A549 (cell line): Measurements from ENCODE around the gene ITM2C. TPM values are rescaled to one million over a fixed set of nuclear protein-coding genes. Genes with fewer than 3 reads are reported as not detected.

ENCODE experiments used
- ATAC-seq, 2 experiments: fragments of 200-7000 bp in 1 of 2; fragments of >200 bp in 1 of 2; cut with Nextera tagmentation in 1 of 2; cut with Tn5 transposase in 1 of 2; 3 replicates each; pipeline versions ENCODE4 v1.8.0 to v1.9.1; 2018 to 2020; ENCODE audit warnings: mild to moderate bottlenecking in 1 of 2, moderate library complexity in 1 of 2
- CTCF ChIA-PET: fragments of 300-600 bp; sonication (Branson Sonifier 250); formaldehyde crosslinking; extraction: SDS; loops from one replicate; lab custom pipeline; 2021; ENCODE audit warnings: antibody characterized with exemption, inconsistent platforms; lab: Yijun Ruan, JAX
- POLR2A ChIA-PET: fragments of 350-600 bp; formaldehyde crosslinking; extraction: SDS; loops from one replicate; lab custom pipeline; 2021; ENCODE audit warnings: antibody characterized with exemption, inconsistent platforms; lab: Yijun Ruan, JAX
- DNase-seq, 2 experiments: peaks; one replicate each; pipeline versions ENCODE4 v3.0.0 to v3.0.0-alpha.2; 2011 to 2016; ENCODE audit warnings: low read depth in 1 of 2, low spot score in 1 of 2
- FAIRE-seq: peaks from 2 replicates; lab custom pipeline; 2011; peaks lifted over from hg19 to GRCh38; lab: Jason Lieb, UNC
- H3K27ac ChIP-seq, 2 experiments: fragments of >200 bp; sonication (Bioruptor Twin); formaldehyde crosslinking; 3 replicates each; pipeline ENCODE4 v1.5.1; 2016 to 2017
- H3K4me1 ChIP-seq: fragments of >200 bp; sonication (Bioruptor Twin); formaldehyde crosslinking; 3 replicates; pipeline ENCODE4 v1.6.1; 2016
- H3K4me2 ChIP-seq: fragments of >200 bp; sonication (Bioruptor Twin); formaldehyde crosslinking; 3 replicates; pipeline ENCODE4 v1.6.1; 2016
- H3K4me3 ChIP-seq: fragments of >200 bp; sonication (Bioruptor Twin); formaldehyde crosslinking; 3 replicates; pipeline ENCODE4 v1.5.1; 2016
- H3K9me3 ChIP-seq: fragments of >200 bp; sonication (Bioruptor Twin); formaldehyde crosslinking; 3 replicates; pipeline ENCODE4 v1.6.1; 2016
- CBX8 ChIP-seq: fragments of 200-600 bp; sonication (generic); IDR thresholded peaks from 2 replicates; pipeline ENCODE4 v1.6.1; 2016
- CTCF ChIP-seq: fragments of >200 bp; sonication (Bioruptor Twin); formaldehyde crosslinking; IDR thresholded peaks from 3 replicates; pipeline ENCODE4 v1.5.1; 2016
- FOXS1 ChIP-seq: fragments of 250-450 bp; sonication (Bioruptor Pico); IDR thresholded peaks from 2 replicates; pipeline ENCODE4 v1.5.0; 2020; ENCODE audit warnings: mild to moderate bottlenecking, moderate library complexity
- HOXB13 ChIP-seq: fragments of 250-450 bp; sonication (Bioruptor Pico); IDR thresholded peaks from 2 replicates; pipeline ENCODE4 v1.5.0; 2020; ENCODE audit warnings: low read depth, mild to moderate bottlenecking, moderate library complexity
- KDM1A ChIP-seq: fragments of 200-600 bp; sonication (generic); IDR thresholded peaks from 2 replicates; pipeline ENCODE4 v1.6.1; 2016; ENCODE audit warnings: low read depth, mild to moderate bottlenecking
- MAFK ChIP-seq: fragments of 450-650 bp; IDR thresholded peaks from 2 replicates; pipeline ENCODE4 v1.6.1; 2014; ENCODE audit not compliant: partially characterized antibody
- MAZ ChIP-seq: fragments of 150-350 bp; IDR thresholded peaks from 2 replicates; pipeline ENCODE4 v1.6.1; 2014; ENCODE audit warnings: antibody characterized with exemption, low read depth, low read length, borderline replicate concordance
- TP53 ChIP-seq: fragments of 250-450 bp; sonication (Bioruptor Pico); IDR thresholded peaks from 2 replicates; pipeline ENCODE4 v1.5.0; 2021; ENCODE audit warnings: mild to moderate bottlenecking, moderate library complexity
- ZSCAN20 ChIP-seq: fragments of 250-450 bp; sonication (Bioruptor Pico); IDR thresholded peaks from 2 replicates; pipeline ENCODE4 v1.8.0; 2022; ENCODE audit warnings: mild to moderate bottlenecking, moderate library complexity
- WGBS: methylation state at CpG from one replicate; pipeline ENCODE4 v1.1.6; 2017; ENCODE audit errors: missing lambda C conversion rate; 5-methylcytosine and 5-hydroxymethylcytosine counted together
- polyA plus RNA-seq, 4 experiments: library from polyadenylated mRNA; depleted of rRNA in 3 of 4; stranded (reverse); fragments of >200 nt; fragmentation: RNase III in 1 of 4; extraction: RNeasy Plus Mini Kit Qiagen cat#74134 plus additional on column Dnase treatment in 1 of 4; gene quantifications; 2 replicates in 3 of 4; 3 replicates in 1 of 4; pipeline ENCODE4 v1.2.3, GENCODE V29; 2011 to 2017

The ITM2C gene
- polyA plus RNA-seq, 2 of the 4 experiments (the other 2 are of a cell fraction) = 84.0 to 88.1 TPM

DNA sequence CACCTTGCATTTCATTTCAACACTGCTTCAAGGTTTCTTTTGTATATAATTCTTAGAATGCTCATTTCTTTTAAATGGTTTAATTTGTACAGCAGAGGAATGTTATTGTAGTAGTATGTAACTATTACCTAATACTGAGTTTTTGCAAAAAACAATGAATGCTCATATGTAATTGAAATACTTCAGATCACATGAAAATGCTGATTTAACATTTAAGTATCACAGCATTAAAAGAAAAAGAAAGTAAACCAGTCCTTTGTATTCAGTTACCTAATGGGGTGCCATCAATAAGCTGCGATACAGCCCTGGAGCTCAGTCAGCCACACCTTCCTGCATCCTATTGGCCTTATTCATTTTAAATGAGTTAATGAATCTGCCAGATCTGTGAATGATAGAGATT, 45.3 kb upstream of the ITM2C start:
- DNase-seq (no peak), ATAC-seq (no peak)
- H3K4me1 ChIP-seq = no peaks in the 10 kb centered on the region
- TF ChIP-seq HOXB13 (CRISPR knock-in tag) (no peak), CBX8 (no peak), MAFK (peak; percentile 54)
- TF ChIP-seq, all 56 proteins: peak for 1
- no peak overlapping the region for H3K4me3 ChIP-seq
- WGBS = 97% methylated on average over 1 of the region's 1 CpG
- no peak overlapping the region for H3K27ac ChIP-seq
- POLR2A ChIA-PET = no interaction called here
- H3K4me2 ChIP-seq = no peak overlapping the region
- no peak for FAIRE-seq
- H3K9me3 ChIP-seq = no peaks in the 10 kb centered on the region
- CTCF ChIA-PET = interaction anchor here (1.0 to 9.1 kb wide), 3 partner anchors 19 to 167 kb away, joined by 3 to 116 read pairs (median 4); no protein-coding TSS in a partner anchor

DNA sequence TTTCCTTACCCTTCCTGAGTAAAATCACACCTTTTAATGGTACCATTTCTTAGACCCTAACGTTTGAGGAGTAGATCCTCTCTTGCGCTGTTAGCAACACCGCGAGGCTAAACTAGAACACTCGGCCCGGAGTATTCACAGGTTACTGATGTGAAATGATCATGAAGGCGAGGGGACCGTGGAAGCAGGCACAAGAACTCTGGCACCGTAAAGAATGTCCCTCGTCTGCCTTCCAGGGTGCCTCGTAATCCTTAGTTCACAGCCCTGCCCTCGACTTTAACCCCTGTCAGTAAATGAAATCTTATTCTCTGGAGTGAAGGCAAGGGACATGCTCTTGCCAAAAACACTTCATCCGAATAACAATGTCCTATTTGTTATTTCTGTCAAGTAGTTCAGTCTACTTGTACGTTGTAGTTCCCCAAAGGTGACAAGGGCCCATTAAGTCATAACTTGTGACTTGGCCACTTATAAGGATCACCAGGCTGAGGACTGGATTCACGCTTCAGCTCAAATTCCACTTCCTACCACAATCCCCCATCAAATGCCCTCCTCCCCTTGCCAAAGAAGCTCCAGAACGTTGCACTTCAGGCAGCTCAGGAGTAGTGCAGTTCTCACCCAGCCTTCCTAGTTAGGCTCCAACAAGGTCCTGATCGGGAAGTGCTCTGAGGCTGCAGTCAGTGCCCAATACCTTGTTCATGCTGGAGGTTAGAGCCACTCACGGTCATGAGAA, 43.3 kb upstream of the ITM2C start:
- ChIA-PET CTCF (interaction anchor here (0.5 to 9.1 kb wide), 7 partner anchors 7 to 234 kb away, joined by 3 to 116 read pairs (median 8); no protein-coding TSS in a partner anchor), POLR2A (no interaction called here)
- DNase-seq (no peak), FAIRE-seq (no peak), ATAC-seq (peak in 1 of 2 experiments; percentile 18; a peak in 1 of 6 replicates)
- WGBS = 90% methylated on average over 16 of the region's 18 CpGs
- TF ChIP-seq KDM1A = no peak
- no peak for TF ChIP-seq MAZ
- no peak for TF ChIP-seq TP53 (CRISPR knock-in tag)
- TF ChIP-seq ZSCAN20 = no peak
- Histone ChIP-seq H3K9me3 (no peaks in the 10 kb centered on the region), H3K27ac (no peak overlapping the region), H3K4me1 (no peaks in the 10 kb centered on the region), H3K4me2 (no peak overlapping the region), H3K4me3 (no peak overlapping the region)

DNA sequence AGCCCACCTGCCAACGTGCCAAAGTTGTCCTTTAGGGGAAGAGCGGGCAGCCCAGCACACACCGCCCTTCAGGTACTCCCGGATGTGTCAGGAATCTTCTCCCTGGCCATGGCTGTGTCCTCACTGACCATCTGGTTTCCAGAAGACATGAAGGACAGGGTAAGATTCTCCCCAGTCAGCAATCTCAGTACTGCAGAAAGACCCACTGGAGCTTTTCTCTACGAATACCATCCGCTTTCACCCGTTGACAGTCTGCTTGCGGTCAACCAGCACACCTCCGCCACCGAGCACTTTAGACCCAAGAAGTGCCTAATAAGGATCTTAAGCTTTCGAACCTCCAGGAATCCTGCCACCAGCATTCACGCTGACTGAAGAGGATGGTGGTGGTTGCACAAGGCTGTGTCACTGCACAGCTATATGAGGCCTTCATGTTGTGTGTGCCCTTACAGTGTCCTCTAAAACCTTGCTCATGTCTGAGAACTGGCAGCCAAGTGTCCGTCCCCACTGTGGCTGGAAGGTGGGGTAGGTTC, 42.7 kb upstream of the ITM2C start:
- TF ChIP-seq MAFK (peak; percentile 37), CTCF (no peak)
- TF ChIP-seq, all 56 proteins: peak for 1
- CTCF ChIA-PET = interaction anchor here (0.8 to 9.1 kb wide), 7 partner anchors 8 to 231 kb away, joined by 3 to 116 read pairs (median 28); no protein-coding TSS in a partner anchor
- no peak overlapping the region for H3K4me3 ChIP-seq
- no peak overlapping the region for H3K4me2 ChIP-seq
- H3K9me3 ChIP-seq = no peaks in the 10 kb centered on the region
- DNase-seq = no peak
- H3K4me1 ChIP-seq = no peaks in the 10 kb centered on the region
- no peak overlapping the region for H3K27ac ChIP-seq
- WGBS = 95% methylated on average over 11 of the region's 13 CpGs
- FAIRE-seq = no peak
- POLR2A ChIA-PET = no interaction called here
- no peak for ATAC-seq

DNA sequence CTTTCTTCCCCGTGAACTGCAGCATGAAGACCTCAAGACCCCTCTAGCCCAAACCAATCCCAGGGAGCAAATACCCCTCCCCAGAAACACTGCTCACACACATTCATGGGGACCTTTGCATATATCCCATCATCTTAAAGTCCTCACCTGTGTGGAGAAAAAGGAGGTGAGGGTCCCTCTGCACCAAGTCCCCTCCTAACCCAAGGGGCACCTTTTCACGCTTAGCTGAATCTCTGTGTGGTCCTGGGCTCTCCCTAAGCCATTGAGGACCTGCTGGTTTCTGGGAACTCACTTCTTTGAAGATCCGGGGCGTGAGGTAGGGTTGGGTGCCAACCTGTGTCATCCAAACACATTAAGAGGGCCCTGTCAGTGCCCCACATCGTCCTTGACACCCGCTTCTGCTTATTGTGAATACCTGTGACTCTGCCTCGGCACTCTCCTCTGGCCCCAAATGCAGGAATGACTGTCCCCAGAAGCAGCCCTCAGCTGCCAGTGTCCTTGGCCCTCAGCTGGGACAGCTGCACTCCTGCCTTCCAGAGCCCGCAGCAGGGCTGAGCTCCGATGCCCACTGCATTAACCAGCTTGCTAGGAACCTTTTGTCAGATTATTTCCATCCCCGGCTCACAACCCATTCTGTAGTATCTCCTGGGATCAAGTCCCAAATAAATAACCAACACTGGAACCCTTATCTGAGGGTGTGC, 41.3 kb upstream of the ITM2C start:
- ChIA-PET CTCF (interaction anchor here (0.6 to 9.1 kb wide), 21 partner anchors 9 to 671 kb away, joined by 3 to 116 read pairs (median 8); no protein-coding TSS in a partner anchor), POLR2A (interaction anchor here (1.1 kb wide), 1 partner anchor 164 kb away, joined by 6 read pairs; no protein-coding TSS in a partner anchor)
- ATAC-seq (peak; percentile 13 to 38; a peak in 5 of 6 replicates), FAIRE-seq (no peak), DNase-seq (no peak)
- H3K4me1 ChIP-seq = no peaks in the 10 kb centered on the region
- no peak overlapping the region for H3K27ac ChIP-seq
- H3K4me3 ChIP-seq = no peak overlapping the region
- 65% methylated on average over 10 of the region's 10 CpGs for WGBS
- H3K4me2 ChIP-seq = no peak overlapping the region
- no peak for TF ChIP-seq FOXS1 (CRISPR knock-in tag)
- no peaks in the 10 kb centered on the region for H3K9me3 ChIP-seq
